ENCODE measurements around the gene SPACA9.

The SPACA9 gene

DNA sequence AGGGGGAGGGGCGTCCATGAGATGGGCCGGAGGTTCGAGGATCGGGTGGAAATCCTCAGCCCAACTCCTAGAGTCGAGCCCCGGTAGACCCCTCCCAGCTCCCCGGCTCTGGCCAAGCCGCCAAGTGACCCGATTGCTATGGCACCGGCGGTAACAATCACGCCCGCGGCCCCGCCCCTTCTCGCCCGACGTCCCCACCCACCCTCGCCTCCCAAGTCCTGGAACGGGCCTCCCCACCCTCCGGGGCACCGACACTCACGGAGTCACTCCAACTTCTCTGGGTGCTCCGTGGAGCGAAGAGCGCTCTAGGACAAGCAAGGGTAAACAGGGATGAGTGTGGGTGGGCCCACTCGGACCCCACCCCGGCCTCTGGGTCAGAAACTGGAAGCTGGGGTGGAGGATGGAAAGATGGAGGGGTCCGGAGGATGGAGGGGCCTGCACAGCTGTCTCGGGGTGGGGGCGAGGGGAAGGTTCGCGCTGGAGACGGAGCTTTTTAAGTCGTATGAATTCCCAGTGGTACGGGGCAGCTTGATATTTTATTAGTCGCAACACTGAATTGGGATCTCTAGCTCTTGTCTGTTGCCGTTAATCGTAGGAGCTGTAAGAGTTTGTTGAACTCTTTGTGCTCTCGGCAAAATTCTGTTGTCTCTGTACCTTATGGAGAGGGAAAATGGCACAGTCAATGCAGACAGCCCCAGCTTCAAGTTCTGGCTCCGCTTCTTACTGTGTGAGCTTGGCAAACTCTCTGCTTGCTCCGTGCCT, at the start of gene SPACA9:
Gene SPACA9 (plus strand): TSS at position 204 of the 762 bp plus-strand sequence. CDS start 5,050 bp downstream, outside the sequence.
- peak; percentile 80 for DNase-seq

DNA sequence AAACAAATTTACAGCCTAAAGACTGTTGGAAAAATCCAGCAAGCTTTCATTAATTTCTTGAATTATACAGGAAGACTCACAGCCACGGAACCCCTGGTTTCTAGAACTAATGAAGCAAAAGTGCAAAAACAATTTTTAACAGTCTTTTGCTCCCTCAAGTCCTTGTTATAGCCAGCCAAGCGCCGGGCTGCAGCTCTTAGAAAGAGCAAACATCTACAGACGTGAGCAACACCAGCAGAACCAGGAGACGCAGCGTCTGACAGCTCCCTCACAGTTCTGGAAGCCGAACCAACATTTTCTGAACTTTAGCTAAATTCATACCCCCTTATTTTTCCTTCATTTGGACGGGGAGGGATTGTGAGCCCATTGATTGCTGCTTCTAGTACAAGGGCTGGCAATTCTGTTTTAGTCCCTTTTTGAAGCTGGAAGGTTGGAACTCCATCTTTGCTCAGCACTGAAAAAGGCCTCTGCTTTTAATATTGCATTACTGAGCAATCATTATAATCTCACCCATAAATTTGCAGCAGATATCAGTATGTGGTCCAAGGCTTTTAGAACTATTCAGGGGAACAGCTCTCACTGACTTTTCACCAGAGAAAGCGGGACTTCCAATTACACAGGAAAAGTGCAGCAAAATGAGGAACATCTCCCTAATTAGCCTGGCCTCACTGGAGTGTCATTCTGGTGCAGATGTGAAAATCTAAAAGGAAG, 46.4 kb upstream of the SPACA9 start:
- no peak for DNase-seq

DNA sequence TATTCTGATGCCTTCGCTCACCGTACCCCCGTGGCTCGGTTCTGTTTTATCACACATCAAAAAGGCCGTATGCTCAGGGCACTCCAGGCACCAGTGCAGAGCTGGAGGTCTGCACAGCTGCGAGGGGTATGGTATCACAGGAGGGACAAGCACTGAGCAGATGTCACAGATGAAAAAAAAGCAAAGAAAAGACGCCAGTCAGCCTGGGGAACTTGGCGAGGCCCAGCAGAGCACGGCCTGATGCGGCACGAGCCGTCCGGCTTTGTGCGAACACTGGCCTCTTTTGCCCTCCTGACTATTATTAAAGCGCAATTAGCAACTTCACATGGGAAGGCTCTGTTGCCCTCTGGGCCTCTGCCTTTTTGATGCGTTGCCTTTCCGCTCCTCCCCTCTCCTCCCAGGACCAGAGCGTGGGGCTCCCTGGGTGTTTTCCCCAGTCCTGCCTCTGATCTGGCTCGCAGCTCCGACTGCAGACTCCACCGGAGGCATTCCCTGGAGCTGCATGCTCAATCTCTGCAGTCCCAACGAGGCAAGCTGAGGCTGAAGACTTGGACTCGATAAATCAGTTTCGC, 45.1 kb upstream of the SPACA9 start:
- peak; percentile 82 for DNase-seq

DNA sequence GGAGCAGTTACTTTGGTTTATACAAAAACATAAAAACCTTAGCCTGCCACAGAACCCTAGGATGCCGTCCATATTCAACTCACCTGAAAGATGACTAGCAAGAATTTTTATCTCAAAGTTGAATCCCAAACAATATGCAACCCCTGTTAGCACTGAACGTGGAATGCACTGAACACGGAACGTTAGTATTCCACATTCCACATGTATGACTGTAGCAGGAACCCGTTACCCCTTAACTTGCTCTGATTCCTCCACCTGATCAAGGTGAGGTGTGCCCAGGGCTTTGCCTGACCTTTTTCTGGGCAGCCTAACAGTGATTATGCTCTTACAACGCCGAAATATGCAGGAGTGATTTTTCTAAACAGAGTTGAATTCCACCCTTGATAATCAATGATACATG, 44.4 kb upstream of the SPACA9 start:
- no peak for DNase-seq

DNA sequence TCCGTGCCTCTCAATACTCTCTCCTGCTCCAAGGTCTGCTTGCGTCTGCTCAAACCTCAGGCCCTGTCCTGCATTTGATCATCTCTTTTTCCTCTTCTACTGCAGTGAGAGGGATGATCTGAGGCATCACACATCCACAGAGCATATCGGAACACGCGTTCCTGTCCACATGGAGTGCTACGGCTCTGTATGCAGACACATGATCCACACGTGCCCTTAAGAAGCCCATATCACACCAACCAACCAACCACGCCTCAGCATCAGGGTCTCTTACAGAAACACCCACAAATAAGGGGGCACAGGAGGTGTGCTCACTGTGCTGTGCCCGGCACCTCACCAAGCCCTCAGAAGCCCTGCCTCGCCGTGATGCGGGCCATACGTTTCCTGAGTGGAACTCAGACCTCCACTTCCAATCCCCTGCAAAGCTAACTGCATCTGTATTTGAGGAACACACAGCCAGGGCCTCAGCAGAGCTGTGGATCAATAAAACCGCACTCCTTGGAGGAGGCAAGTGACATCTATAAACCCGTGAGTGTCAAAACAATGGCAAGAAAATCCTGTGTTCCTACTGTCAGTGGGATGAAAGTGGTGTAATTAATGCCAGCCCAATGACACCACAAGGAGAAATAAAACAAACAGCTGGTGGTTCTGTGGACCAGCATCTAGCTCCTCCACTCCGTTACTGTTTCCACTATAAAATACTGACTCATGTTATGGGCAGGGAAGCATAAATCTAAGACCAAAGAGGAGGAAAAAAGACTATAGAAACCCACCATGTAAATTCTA, 41.0 kb upstream of the SPACA9 start:
- DNase-seq = no peak

DNA sequence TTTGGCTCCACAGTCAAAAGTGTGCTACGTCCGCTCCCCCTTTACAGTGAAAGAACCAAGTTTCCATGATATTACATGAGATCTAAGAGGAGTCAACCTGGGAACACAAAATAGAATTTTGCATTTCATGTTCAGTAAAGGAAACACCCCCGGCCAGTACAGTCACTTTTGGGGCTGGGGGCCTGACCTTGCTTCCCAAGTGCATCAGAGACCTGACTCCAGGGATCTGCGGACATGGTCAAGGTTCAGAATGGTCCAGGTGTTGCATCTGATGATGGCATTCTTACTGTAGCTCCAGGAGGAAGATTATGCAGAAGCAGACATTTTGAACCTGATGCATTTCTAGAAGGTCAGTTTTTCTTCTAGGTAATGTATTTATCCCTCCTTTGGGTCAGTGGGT, 40.4 kb upstream of the SPACA9 start:
- DNase-seq = no peak

DNA sequence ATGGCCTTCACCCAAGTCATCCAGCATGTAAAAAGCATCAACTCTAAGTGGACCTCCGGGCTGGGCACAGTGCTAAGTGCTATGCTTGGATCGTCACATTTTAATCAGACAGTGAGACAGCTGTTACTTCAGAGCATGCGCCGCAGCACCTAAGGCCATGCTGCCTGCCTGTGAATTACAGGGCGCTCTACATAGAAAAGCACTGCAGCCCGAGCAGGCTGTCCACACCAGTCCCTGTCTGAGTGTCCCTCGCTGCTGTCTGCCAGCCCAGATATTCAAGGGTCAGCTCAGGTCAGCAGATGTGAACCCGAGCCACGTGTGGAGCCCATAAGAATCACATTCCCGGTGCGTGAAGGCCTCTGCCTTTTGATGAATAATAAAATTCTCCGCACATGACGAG, 37.7 kb upstream of the SPACA9 start:
- no peak for DNase-seq

DNA sequence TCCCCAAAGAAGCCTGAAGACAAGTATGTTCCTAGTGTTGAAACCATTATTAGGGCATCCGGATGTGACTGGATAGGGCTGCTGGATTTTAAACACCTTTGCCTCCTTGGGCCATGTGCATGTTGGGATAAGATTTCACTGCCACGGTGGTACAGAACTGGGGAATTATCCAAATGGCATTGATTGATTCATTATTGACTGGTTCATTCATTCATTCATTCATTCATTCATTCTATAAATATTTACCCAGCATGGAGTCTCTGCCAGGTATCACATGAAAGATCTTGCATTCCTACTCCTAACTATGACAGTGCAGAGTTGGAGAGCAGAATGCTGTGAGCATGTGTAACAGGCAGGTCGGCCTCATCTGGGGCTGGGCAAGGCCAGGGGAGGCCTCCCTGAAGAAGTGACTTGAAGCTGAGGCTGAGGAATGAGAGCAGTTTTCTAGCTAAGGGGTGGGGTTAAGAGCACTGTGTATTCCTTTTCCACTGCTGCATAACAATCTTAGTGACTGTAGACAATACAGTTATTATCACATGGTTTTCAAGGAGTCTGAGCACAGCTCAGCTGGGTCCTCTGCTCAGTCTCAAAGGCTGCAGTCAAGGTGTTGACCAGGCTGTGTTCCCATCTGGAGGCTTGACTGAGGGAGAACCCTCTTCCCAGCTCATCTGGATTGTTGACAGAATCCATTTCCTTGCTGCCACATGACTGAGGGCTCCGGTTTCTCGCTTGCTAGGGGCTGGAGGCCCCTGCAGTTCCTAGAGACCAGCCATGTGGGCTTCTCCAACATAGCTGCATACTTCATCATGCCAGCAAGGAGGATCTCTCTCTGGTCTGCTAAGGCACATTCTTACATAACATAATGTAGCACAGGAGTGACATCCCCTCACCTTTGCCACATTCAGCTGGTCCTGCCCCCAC, 36.3 kb upstream of the SPACA9 start:
- DNase-seq = no peak

DNA sequence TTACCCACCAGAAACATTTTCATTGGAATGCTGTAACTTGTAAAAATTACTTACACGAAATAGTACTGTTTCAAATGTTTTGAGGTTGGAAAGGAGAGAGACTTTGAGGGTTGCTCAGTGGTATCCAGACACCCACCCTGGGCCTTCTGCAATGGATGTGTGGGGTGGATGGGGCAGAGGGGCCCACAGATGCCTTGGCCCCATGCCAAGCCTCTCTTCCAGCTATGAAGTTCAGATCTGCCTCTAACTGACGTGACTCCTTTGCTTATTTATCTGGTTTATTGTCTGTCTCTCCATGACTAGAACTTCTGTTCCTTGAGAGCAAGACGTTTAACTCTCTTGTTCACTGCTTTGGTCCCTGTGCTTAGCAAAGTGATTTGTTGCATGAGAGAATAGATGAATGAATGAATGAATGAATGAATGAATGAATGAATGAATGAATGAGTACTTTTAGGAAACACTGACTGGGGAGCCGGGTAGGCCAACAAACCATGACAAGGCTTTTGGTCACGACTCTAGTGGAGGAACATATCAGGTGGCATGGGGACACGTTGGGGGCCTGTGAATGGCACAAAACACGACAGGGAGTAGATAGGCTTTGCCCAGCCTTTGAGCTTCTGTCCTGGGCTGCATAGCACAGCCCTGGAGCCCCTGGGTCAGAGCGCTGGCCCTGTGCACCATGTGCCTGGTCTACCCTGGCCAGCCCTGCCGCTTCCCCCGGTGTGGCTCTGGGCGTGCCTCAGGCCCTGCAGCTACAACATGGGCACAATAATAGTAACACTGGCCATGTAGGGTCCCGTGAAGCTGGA, 32.4 kb upstream of the SPACA9 start:
- no peak for DNase-seq

DNA sequence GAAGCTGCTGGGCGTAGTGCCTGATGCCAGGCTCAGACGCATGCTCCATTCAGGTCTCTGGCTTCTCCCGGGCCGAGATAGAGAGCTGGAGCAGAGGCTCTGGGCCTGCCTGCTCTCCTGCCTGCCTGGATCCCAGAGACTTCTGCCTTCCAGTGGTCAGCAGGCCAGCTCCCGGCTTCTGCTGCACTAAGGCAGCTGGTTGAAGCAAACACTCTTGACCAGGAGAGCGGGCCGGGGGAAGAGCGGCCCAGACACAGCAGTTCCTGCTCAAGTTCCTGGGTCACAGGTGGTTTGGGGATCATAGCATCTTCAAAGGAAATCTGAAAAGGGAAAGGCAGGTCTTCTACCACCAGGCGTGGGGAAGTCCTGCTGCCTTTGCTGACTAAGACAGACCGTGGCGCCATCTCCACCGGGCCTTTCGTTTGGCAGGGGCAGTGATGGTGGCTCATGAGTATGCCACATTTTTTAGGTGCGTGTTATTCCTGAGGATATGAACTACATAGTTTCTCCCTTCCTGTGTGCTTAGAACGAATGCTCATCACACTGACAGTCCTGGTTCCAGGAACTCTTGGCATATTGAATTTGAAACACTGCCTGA, 31.7 kb upstream of the SPACA9 start:
- no peak for DNase-seq

DNA sequence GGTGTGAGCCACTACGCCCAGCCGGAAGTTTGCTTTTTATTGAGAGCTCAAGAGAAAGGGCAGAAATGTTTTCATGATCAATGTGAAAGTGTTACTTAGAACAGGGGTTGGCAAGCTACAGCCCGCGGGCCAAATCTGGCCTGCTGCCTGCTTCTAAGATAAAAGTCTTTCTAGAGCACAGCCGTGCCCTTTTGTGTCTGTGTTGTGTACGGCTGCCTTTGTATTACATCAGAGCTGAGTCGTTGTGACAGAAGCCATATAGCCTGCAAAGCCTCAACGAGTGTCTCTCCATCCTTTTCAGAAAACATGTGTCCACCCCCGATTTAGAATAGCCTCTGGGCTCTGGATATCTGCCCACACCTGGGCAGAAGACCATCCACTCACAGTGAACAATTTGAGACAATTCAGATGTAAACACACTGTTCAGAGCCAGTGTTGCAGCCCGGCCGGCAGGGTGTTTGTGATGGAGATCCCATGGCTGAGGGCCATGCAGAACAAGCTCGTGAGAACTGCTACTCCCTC, 29.5 kb upstream of the SPACA9 start:
- no peak for DNase-seq

DNA sequence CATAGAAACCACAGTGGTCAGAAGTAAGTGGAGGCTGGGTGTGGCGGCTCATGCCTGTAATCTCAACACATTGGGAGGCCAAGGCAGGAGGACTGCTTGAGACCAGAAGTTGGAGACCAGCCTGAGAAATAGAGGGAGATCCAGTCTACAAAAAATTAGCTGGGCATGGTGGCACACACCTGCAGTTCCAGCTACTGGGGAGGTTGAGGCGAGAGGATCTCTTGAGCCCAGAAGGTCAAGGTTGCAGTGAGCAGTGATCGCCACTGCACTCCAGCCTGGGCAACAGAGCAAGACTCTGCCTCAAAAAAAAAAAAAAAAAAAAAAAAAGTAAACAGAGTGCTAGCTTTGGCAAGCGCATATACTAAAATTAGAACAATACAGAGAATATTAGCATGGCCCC, 25.2 kb upstream of the SPACA9 start:
- no peak for DNase-seq

DNA sequence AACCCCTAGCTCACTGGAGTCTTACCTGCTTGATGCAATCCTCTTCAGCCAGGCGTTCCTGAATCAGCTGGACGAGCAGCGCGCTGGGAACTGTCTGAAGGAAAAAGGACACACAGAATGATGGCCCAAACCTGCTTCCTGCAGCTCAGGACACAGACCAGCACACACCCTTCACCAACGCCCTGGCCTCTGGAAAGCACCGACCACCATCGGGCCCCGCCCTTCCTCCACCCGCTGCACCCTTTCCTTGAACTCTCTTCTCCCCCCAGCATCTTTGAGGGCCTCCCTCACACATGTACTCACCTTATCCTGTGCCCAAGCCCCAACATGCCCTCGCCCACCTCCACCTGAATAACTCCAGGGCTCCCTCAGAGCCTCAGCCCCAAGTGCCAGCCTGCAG, 23.9 kb upstream of the SPACA9 start:
- DNase-seq = no peak

DNA sequence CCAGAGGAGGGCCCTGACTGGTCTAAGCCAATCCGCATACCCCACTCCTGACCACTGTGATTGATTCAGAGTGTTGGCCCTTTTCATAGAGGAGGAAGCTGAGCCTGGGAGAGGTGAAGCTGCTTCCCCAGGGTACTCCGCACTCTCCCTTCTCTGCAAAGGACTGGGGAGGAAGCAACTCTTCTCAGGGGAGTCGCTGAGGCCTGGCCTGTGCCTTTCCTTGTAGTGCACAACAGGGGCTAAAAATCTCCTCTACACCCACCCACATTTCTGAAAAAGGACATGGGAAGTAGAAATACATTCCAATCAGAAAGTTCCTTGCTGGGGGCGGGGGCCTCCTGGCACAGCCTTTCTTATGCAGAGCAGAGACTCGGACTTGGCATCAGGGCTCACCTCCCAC, 22.8 kb upstream of the SPACA9 start:
- no peak for DNase-seq

DNA sequence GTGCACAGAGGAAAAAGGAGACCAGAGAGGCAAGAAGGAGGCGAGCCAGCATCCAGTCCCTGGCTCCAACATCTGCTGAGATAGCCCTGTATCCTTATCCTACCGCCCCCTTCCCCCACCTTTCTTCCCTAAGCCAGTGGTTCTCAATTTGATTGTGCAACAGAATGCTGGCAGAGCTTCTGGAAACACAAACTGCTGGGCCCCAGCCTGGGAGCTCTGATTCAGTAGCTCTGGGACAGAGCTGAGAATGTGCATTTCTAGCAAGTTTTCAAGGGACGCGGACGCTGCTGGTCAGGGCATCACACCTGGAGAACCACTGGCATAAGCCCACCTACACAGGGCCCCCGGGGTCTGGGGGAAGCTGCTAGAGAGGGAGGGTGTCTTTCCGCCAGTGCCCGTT, 21.7 kb upstream of the SPACA9 start:
- DNase-seq = no peak

DNA sequence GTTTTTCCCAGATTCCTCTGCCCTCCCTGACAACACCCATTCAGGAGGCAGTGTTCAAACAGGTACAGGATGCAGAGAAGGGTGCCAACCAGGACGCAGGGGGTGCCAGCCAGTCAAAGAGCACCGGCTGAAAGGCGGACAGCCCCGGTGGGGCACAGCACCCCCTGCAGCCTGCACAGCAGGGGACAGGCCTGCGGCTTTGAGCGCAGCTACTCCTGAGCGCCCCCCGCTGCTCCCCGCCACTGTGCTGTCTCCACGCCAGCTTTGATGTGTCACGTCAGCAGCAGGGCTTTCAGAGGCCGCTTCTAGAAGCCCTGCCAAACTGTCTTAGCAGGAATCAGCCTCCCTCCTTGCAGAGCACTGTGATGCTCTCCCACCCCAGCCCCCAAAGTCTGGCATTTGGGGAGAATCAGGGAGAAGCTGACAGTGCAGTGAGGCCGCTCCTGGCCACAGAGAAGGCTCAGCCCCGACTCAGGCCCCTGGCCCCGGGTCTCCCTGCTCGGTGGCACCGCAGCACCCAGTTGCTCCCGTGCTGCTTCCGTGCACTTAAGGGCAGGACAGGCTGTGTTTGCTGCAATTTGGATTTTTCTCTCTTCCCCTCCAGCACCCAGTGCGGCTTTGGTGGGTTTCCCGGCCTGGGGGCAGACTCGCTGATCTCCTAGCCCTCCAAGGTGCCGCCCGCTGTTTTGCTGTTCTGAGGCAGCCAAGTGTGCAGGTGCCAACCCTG, 20.9 kb upstream of the SPACA9 start:
- peak; percentile 53 for DNase-seq

DNA sequence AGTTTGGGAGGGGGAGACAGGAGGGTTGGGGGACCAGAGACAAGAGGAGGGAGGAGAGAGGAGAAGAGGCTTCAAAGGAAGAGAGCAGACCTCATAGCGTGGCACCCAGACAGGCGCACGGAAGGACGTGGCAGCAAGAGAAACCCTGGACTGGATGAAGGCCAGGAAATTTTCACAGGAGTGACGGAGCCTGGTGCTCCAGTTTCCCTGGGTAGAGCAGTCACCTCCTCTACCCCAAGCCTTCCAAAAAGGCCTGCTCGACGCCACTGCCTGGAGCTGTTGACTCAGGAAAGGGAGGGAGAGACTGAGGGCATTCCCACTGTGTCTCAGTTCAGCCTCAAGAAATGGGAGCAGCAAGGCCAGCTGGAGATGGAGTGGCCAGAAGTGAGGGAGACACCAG, 19.9 kb upstream of the SPACA9 start:
- DNase-seq = no peak

DNA sequence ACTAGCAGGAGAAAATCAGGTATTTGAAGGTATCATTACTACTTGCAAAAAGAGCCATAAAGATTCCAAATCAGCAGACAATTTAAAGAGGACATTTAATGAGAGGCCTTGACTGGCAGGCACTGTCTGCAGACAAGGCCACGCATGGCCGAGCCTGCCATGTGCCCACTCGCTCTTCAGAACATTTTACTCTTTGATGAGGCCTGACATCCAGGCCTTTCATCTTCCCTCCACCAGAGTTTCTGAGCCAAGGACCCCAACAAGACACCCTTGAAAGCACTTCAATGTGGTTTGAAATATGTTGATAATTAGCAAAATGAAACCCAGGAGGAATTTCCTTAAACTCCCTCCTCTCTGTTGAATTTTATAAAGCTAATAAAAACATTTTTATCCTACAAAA, 17.0 kb upstream of the SPACA9 start:
- DNase-seq = peak; percentile 74

DNA sequence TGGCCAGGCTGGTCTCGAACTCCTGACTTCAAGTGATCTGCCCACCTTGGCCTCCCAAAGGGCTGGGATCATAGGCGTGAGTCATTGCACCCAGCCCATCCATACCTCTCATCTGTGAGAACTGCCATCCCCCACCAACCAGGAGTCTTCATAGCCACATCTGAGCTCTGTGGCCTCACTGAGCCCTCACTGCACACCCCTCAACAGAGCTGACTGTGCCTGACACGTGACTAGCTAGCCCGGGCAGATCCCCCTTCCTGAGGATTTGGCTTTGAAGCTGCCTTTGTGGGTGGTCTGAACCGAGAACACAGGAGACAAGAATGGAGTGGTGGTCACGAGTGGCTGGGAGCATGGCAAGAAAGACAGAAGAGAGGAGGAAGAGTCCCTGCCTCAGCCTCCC, 16.2 kb upstream of the SPACA9 start:
- peak; percentile 52 for DNase-seq

DNA sequence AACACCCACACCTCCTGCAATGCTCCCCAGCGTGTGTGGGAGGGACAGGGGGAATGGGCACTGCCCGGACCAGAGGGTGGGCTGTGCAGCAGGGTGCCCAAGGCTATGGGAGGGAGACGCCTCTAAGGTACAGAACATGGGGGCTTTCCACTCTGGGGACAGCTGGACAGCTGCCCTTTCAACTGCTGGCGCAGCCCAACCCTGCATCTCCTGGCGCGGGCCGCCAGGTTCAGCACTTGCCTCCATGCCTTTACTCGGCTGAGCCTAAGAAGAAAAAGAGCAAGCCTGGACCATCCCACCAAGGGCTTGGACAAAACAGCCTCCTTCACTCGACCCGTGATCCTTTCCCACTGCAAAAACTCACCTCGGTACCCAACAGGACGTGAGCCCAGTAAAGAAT, 15.6 kb upstream of the SPACA9 start:
- no peak for DNase-seq
